Measurements from ENCODE around the gene JCAD. TPM values are rescaled to one million over a fixed set of nuclear protein-coding genes. Genes with fewer than 3 reads are reported as not detected.

The JCAD gene
- polyA plus RNA-seq, 1 donor from 2014 or later: 2.3 TPM

GRCh38 chr10:30002426-30003266, 56.7 kb downstream of the JCAD start:
- H3K4me3 ChIP-seq (ENCODE audit: low read length): no peak overlapping the region
- no peak overlapping the region for H3K9ac ChIP-seq (ENCODE audit: low read length)
- no peaks in the 10 kb centered on the region for H3K27me3 ChIP-seq (ENCODE audit: insufficient read depth, low read depth, low read length)
- no peak overlapping the region for H3K4me2 ChIP-seq (ENCODE audit: low read length)
- H3F3A ChIP-seq (ENCODE audit: insufficient read depth, low read length, poor library complexity, severe bottlenecking): no peaks in the 10 kb centered on the region
- no peak for TF ChIP-seq POLR2AphosphoS5 (IDR thresholded peaks at IDR 0.05)
- no peak for TF ChIP-seq REST (IDR thresholded peaks at IDR 0.05; ENCODE audit: borderline replicate concordance)
- TF ChIP-seq SMC3 (conservative IDR thresholded peaks at IDR 0.05; ENCODE audit: poor library complexity): peak; percentile 55
- no peak for TF ChIP-seq TAF1 (IDR thresholded peaks at IDR 0.05; ENCODE audit: low read depth)
- no peak for TF ChIP-seq EP300 (conservative IDR thresholded peaks at IDR 0.05; ENCODE audit: poor library complexity, severe bottlenecking)
- TF ChIP-seq MXI1 (conservative IDR thresholded peaks at IDR 0.05; ENCODE audit: poor library complexity, severe bottlenecking): no peak
- TF ChIP-seq EZH2 (IDR thresholded peaks at IDR 0.05; ENCODE audit: borderline replicate concordance, insufficient read depth, low read length, poor library complexity, severe bottlenecking): no peak
- peak; percentile 65 for TF ChIP-seq CTCF (IDR thresholded peaks at IDR 0.05; ENCODE audit: poor library complexity, severe bottlenecking)
- TF ChIP-seq RAD21 (conservative IDR thresholded peaks at IDR 0.05): peak; percentile 53
- H3K9me2 ChIP-seq (ENCODE audit: insufficient read depth, low read length): no peaks in the 10 kb centered on the region
- H3K9me3 ChIP-seq (ENCODE audit: low read length): no peaks in the 10 kb centered on the region
- H3K36me3 ChIP-seq (ENCODE audit: insufficient read depth, low read length): no peaks in the 10 kb centered on the region
- H3K79me2 ChIP-seq (replicated peaks; ENCODE audit: insufficient read depth, low read length): no peaks in the 10 kb centered on the region
- no peak overlapping the region for H3K27ac ChIP-seq (ENCODE audit: low read length)
- H2AFZ ChIP-seq (ENCODE audit: low read depth, low read length): no peak overlapping the region
- H4K20me1 ChIP-seq (ENCODE audit: insufficient read depth): no peaks in the 10 kb centered on the region

- Histone ChIP-seq H3K36me3 (ENCODE audit: insufficient read depth, low read length) (no peaks in the 10 kb centered on the region), H3K9ac (ENCODE audit: low read length) (no peak overlapping the region), H3K27me3 (ENCODE audit: insufficient read depth, low read depth, low read length) (no peaks in the 10 kb centered on the region), H3K9me3 (ENCODE audit: low read length) (no peaks in the 10 kb centered on the region), H3K27ac (ENCODE audit: low read length) (no peak overlapping the region), H3F3A (ENCODE audit: insufficient read depth, low read length, poor library complexity, severe bottlenecking) (no peaks in the 10 kb centered on the region), H3K79me2 (replicated peaks; ENCODE audit: insufficient read depth, low read length) (no peaks in the 10 kb centered on the region), H3K4me3 (ENCODE audit: low read length) (no peak overlapping the region), H4K20me1 (ENCODE audit: insufficient read depth) (no peaks in the 10 kb centered on the region), H2AFZ (ENCODE audit: low read depth, low read length) (no peak overlapping the region), H3K9me2 (ENCODE audit: insufficient read depth, low read length) (no peaks in the 10 kb centered on the region), H3K4me2 (ENCODE audit: low read length) (no peak overlapping the region)
- TF ChIP-seq TAF1 (IDR thresholded peaks at IDR 0.05; ENCODE audit: low read depth): no peak
- no peak for TF ChIP-seq POLR2AphosphoS5 (IDR thresholded peaks at IDR 0.05)
- TF ChIP-seq RAD21 (conservative IDR thresholded peaks at IDR 0.05): no peak
- no peak for TF ChIP-seq EP300 (conservative IDR thresholded peaks at IDR 0.05; ENCODE audit: poor library complexity, severe bottlenecking)
- no peak for TF ChIP-seq REST (IDR thresholded peaks at IDR 0.05; ENCODE audit: borderline replicate concordance)
Measured at GRCh38 chr10:30000802-30001571, 58.4 kb downstream of the JCAD start.
